MV-4-11 (cell line): ENCODE results near the gene CYB561D2.
"Not testable (repeated sequence)": the region's sequence is repeated elsewhere in the genome, so short reads cannot be mapped to it uniquely, and the experiment has no call there.

Experiments
- DNase-seq: peaks from one replicate; lab custom pipeline; 2025; lab: John Stamatoyannopoulos, UW

The CYB561D2 gene

GRCh38 chr3:50350527-50351322 lies at the start of gene CYB561D2, which contains the start of gene NPRL2:
CYB561D2 (plus strand) TSS chr3:50350862; CDS start chr3:50351434, 572 bp downstream.
NPRL2 (minus strand) TSS chr3:50350775; CDS start chr3:50350652, 123 bp downstream.
- DNase-seq: peak; percentile 95

- no peak for DNase-seq
Measured at GRCh38 chr3:50302095-50303012, 48.3 kb upstream of the CYB561D2 start.

- DNase-seq: no peak
Measured at GRCh38 chr3:50303013-50303815, 47.4 kb upstream of the CYB561D2 start, which contains the start of gene HYAL1. HYAL1 (minus strand) TSS chr3:50303574; CDS start chr3:50302956, 618 bp downstream.

- no peak for DNase-seq
Measured at GRCh38 chr3:50304601-50305000, 46.1 kb upstream of the CYB561D2 start.

- DNase-seq: not testable (repeated sequence)
Measured at GRCh38 chr3:50312041-50312440, 38.6 kb upstream of the CYB561D2 start.

GRCh38 chr3:50314342-50314741 lies 36.3 kb upstream of the CYB561D2 start:
- DNase-seq: no peak

GRCh38 chr3:50314816-50315215 lies 35.8 kb upstream of the CYB561D2 start:
- DNase-seq: no peak

- DNase-seq: no peak
Measured at GRCh38 chr3:50316657-50317242, 33.9 kb upstream of the CYB561D2 start.

- no peak for DNase-seq
Measured at GRCh38 chr3:50317300-50317699, 33.4 kb upstream of the CYB561D2 start.

GRCh38 chr3:50318163-50318562 lies 32.5 kb upstream of the CYB561D2 start:
- DNase-seq: no peak

GRCh38 chr3:50318615-50319014 lies 32.0 kb upstream of the CYB561D2 start:
- no peak for DNase-seq

GRCh38 chr3:50319181-50319893 lies 31.3 kb upstream of the CYB561D2 start:
- DNase-seq: no peak

- DNase-seq: no peak
Measured at GRCh38 chr3:50319894-50320625, 30.6 kb upstream of the CYB561D2 start.

- DNase-seq: peak; percentile 29
Measured at GRCh38 chr3:50320853-50321335, 29.8 kb upstream of the CYB561D2 start.

GRCh38 chr3:50321336-50322114 lies 29.1 kb upstream of the CYB561D2 start:
- DNase-seq: peak; percentile 78

- no peak for DNase-seq
Measured at GRCh38 chr3:50322115-50322385, 28.6 kb upstream of the CYB561D2 start.

- no peak for DNase-seq
Measured at GRCh38 chr3:50322386-50323091, 28.1 kb upstream of the CYB561D2 start, which contains the start of gene HYAL2. HYAL2 (minus strand) TSS chr3:50322745; CDS start chr3:50320489, 2,256 bp downstream.

GRCh38 chr3:50323092-50323600 lies 27.5 kb upstream of the CYB561D2 start:
- no peak for DNase-seq
